GM12891 (cell line): Measurements from ENCODE around the gene NCKAP5.

Experiments used
- DNase-seq: peaks from one replicate; pipeline ENCODE4 v3.0.0; 2011; ENCODE audit warnings: low spot score; ENCODE audit not compliant: insufficient read length
- FAIRE-seq: peaks from 2 replicates; lab custom pipeline; 2011; peaks lifted over from hg19 to GRCh38; lab: Jason Lieb, UNC
- PAX5 ChIP-seq: IDR thresholded peaks from 2 replicates; pipeline ENCODE4 v1.6.1; 2011; ENCODE audit warnings: low read length, moderate library complexity, mild to moderate bottlenecking; ENCODE audit not compliant: insufficient read depth, severe bottlenecking
- POLR2A ChIP-seq: IDR thresholded peaks from 2 replicates; pipeline ENCODE4 v1.6.1; 2011; ENCODE audit warnings: low read depth, low read length, control low read depth
- POLR2AphosphoS5 ChIP-seq: IDR thresholded peaks from 2 replicates; pipeline ENCODE4 v1.6.1; 2011; ENCODE audit warnings: low read depth, low read length, control low read depth
- POU2F2 ChIP-seq: IDR thresholded peaks from 2 replicates; pipeline ENCODE4 v1.6.1; 2011; ENCODE audit warnings: low read depth, mild to moderate bottlenecking, control low read depth, low read length, moderate library complexity
- SPI1 ChIP-seq: IDR thresholded peaks from 2 replicates; pipeline ENCODE4 v1.6.1; 2011; ENCODE audit warnings: low read depth, low read length, control low read depth
- TAF1 ChIP-seq: IDR thresholded peaks from 2 replicates; pipeline ENCODE4 v1.6.1; 2011; ENCODE audit warnings: low read depth, low read length, control low read depth

NCKAP5 gene

GRCh38 chr2:133517876-133518275, 50.4 kb downstream of the NCKAP5 start:
- no peak for FAIRE-seq
- no peak for TF ChIP-seq TAF1
- no peak for TF ChIP-seq SPI1
- TF ChIP-seq POLR2AphosphoS5: no peak
- TF ChIP-seq POLR2A: no peak
- no peak for TF ChIP-seq PAX5
- TF ChIP-seq POU2F2: no peak

GRCh38 chr2:133516405-133517026, 51.7 kb downstream of the NCKAP5 start:
- no peak for FAIRE-seq

More at GRCh38 chr2:133517876-133518275, 50.4 kb downstream of the NCKAP5 start:
- DNase-seq: no peak

GRCh38 chr2:133515271-133515670, 53.0 kb downstream of the NCKAP5 start:
- FAIRE-seq: no peak
- no peak for DNase-seq
- TF ChIP-seq PAX5: no peak
- no peak for TF ChIP-seq POLR2AphosphoS5
- no peak for TF ChIP-seq POU2F2
- TF ChIP-seq TAF1: no peak
- TF ChIP-seq POLR2A: no peak
- no peak for TF ChIP-seq SPI1

More at GRCh38 chr2:133516405-133517026, 51.7 kb downstream of the NCKAP5 start:
- no peak for DNase-seq
- TF ChIP-seq POU2F2 (no peak), TAF1 (no peak), SPI1 (no peak), POLR2AphosphoS5 (no peak), POLR2A (no peak), PAX5 (no peak)

GRCh38 chr2:133513893-133514292, 54.4 kb downstream of the NCKAP5 start:
- TF ChIP-seq TAF1: no peak
- no peak for TF ChIP-seq PAX5
- no peak for TF ChIP-seq POU2F2
- no peak for TF ChIP-seq POLR2A
- no peak for TF ChIP-seq SPI1
- TF ChIP-seq POLR2AphosphoS5: no peak
- FAIRE-seq (no peak), DNase-seq (no peak)

GRCh38 chr2:133512121-133512520, 56.1 kb downstream of the NCKAP5 start:
- FAIRE-seq: no peak

GRCh38 chr2:133511679-133512078, 56.6 kb downstream of the NCKAP5 start:
- FAIRE-seq (no peak), DNase-seq (no peak)
- no peak for TF ChIP-seq TAF1
- TF ChIP-seq PAX5: no peak
- TF ChIP-seq POLR2AphosphoS5: no peak
- no peak for TF ChIP-seq POU2F2
- no peak for TF ChIP-seq POLR2A
- TF ChIP-seq SPI1: no peak

More at GRCh38 chr2:133512121-133512520, 56.1 kb downstream of the NCKAP5 start:
- DNase-seq: no peak
- TF ChIP-seq TAF1: no peak
- TF ChIP-seq POLR2AphosphoS5: no peak
- no peak for TF ChIP-seq SPI1

- no peak for FAIRE-seq
Measured at GRCh38 chr2:133509777-133510176, 58.5 kb downstream of the NCKAP5 start.

GRCh38 chr2:133508546-133509165, 59.6 kb downstream of the NCKAP5 start:
- no peak for FAIRE-seq
- TF ChIP-seq TAF1 (no peak), POLR2A (no peak), SPI1 (no peak), POU2F2 (no peak), POLR2AphosphoS5 (no peak), PAX5 (no peak)

More at GRCh38 chr2:133509777-133510176, 58.5 kb downstream of the NCKAP5 start:
- TF ChIP-seq PAX5: no peak
- no peak for TF ChIP-seq SPI1
- no peak for TF ChIP-seq POLR2A
- TF ChIP-seq TAF1: no peak
- no peak for TF ChIP-seq POU2F2
- no peak for TF ChIP-seq POLR2AphosphoS5
- DNase-seq: no peak

GRCh38 chr2:133506996-133507395, 61.3 kb downstream of the NCKAP5 start:
- no peak for TF ChIP-seq SPI1
- no peak for TF ChIP-seq TAF1
- TF ChIP-seq PAX5: no peak
- no peak for TF ChIP-seq POLR2A
- TF ChIP-seq POU2F2: no peak
- TF ChIP-seq POLR2AphosphoS5: no peak
- DNase-seq (no peak), FAIRE-seq (no peak)

More at GRCh38 chr2:133508546-133509165, 59.6 kb downstream of the NCKAP5 start:
- no peak for DNase-seq
